Activated T-helper 1 cell treated with anti-CD3 and anti-CD28 coated beads, Interleukin-2, amount 50 U/mL, for 16 hours (primary cell): Measurements from ENCODE around the gene FAM193A.

Experiments used
- DNase-seq, 2 donors: peaks; one replicate each; pipeline ENCODE4 v3.0.0-alpha.2; 2020; ENCODE audit warnings: low read depth in 1 of 2, low spot score in 1 of 2

FAM193A gene

DNA sequence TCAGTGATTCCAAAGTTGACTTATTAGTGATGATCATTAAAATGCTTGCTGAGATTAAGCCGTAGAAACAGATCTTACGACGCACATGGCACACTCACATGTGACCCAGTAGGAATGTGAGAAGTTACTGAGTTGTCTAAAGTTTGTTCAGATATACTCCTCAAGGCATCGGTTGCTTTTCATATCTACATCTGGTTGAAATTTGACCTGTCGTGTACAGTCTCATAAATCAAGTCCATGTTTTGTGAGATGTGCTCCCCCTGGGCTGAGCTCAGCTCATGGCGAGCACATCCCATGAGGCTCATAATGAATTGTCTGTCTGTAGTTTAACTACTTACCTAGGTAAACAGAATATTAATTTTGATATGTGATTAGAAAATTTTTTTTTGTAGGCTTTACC is 152.7 kb downstream of the FAM193A start:
- DNase-seq: no peak

DNA sequence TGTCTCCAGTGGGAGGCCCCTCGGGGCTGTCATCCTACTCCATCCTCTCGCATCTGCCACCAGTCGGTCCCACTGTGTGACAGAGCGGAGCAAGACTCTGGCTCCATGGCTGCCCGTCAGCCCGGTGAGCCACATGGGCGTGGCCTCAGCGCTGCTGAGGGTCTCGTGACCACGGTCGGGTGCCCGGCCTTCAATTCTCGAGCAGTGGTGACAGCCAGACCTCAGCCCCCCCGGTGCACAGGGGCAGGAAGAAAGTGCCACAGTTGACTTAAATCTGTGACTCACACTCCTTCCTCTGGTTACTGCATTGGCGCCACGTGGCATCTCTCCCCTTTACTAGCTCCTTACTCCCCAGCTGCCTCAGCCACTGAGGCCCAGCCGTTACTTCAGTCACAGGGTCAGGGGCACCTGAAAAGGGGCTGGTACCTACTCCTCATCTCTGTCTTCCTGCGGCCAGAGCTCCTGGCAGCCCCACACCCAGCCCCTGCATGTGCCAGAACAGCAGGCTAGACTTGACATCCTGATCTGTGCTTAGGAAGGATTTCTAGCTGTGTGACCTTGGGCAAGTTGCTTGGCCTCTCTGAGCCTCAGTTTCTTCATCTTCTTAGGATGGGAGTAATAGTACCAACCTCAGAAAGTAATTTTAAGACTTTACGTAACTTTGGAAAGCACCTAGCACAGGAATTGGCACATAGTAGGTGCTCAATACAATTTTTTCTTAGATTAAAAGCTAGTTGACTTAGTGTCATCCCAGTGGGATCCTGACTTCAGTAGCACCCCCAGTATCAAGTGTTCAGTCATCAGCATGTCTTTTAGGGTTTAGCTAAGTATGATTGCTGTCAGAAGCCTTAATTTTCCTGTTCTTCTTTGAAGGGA is 153.6 kb downstream of the FAM193A start:
- no peak for DNase-seq

DNA sequence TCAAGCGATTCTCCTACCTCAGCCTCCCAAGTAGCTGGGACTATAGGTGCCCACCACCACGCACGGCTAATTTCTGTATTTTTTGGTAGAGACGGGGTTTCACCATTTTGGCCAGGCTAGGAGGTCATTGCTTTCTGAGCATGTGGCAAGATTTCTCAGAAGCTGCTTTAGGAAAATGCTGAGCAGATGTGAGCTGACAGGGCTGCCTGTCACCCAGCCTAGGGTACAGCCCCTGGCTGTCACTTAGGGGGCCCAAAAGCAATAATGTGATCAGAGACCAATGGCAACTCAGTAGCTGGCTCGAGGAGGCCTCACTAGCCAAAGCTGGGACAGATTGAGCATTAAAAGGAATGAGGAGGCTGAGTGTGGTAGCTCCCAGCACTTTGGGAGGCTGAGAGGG is 154.9 kb downstream of the FAM193A start:
- no peak for DNase-seq

DNA sequence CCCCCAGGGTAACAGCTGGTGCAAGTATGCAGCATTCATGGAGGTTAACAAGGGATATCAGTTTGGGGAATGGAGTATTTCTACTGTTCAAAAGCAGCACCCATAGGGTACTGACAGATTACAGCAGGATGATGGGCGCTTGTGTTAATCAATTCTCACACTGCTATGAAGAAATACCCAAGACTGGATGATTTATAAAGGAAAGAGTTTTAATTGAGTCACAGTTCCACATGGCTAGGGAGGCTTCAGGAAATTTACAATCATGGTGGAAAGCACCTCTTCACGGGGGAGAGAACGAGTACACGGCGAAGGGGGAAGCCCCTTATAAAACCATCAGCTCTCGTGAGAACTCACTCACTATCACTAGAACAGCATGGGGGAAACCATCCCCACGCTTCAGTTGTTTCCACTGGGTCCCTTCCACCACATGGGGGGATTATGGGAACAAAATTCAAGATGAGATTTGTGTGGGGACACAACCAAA is 155.5 kb downstream of the FAM193A start:
- DNase-seq: peak in 1 of 2 donors; percentile 4

DNA sequence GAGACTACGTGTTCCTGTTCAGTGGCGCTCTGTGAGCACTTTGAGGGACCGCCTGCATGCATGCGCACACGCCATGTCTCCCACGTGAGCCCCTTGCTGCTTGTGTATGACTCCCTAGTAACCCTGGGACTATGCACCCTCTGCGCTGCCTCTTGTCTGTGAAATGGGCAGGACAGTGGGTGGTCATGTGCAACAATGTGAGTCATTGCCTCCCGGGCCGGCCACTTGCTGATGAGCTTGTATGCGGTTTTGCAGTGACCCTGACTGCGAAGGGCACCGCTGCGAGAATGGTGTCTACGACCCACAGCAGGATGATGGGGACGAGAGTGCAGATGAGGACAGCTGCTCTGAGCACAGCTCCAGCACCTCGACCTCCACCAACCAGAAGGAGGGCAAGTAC is 158.2 kb downstream of the FAM193A start:
- no peak for DNase-seq

DNA sequence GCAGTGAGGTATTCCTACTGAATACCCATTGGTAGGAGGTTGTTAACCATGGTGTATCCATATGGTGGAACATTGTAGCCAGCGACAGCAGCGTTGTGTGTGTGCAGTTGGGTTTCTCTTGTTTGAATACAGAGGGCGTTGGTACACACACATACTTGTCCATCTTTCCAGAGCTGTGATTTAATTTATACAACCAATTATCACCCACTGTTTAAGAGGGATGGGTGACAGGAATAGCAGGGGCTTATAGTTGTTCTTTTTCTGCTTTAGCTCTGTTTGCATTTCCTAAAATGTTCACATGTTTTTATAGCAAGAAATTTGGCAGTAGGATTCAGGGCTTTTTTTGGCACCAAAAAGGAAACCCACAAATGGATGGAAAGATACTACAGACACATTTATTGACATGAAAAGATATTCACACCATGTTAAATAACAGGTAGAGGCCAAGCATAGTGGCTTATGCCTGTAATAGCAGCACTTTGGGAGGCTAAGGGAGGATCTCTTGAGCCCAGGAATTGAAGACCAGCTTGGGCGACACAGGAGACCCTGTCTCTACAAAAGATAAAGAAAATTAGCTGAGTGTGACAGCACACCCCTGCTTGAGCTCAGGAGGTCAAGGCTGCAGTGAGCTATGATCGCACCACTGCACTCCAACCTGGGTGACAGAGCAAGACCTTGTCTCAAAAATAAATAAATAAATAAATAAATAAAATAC is 159.1 kb downstream of the FAM193A start:
- DNase-seq: no peak

DNA sequence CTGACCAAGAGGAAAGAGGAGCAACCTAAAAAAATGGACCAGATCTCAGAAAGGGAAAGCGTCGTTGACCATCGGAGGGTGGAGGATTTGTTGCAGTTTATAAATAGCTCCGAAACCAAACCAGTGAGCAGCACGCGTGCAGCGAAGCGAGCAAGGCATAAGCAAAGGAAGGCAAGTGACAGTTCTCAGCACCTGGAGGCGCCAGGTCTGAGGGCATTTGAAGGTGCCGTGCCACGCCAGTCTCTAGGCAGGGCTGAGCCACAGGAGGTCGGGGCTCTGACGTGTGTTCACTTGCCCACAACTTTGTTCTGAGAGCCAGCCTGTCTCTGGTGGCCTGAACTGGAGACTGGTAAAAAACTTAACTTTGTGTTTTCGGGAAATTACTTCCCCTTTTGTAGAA is 160.0 kb downstream of the FAM193A start:
- DNase-seq: no peak

DNA sequence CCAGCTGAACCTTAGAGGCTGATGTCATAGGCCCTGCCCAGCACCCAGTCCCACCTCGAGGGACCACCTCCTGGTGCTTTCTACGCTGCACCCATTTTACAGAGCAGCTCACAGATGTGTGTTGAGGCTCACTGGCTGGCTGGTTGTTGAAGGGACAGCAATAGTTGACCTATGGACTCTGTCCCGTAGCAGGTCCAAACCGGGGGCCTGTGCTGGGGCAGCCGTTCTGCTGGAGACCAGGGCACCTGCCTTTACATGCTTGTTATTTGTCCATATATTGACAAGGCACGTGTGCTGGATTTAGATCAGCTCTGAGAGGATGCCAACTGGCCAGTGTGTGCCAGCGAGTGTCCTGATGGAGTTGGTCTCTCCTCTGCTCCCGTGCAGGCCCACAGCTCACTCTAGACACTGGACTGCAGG is 161.6 kb downstream of the FAM193A start:
- no peak for DNase-seq

DNA sequence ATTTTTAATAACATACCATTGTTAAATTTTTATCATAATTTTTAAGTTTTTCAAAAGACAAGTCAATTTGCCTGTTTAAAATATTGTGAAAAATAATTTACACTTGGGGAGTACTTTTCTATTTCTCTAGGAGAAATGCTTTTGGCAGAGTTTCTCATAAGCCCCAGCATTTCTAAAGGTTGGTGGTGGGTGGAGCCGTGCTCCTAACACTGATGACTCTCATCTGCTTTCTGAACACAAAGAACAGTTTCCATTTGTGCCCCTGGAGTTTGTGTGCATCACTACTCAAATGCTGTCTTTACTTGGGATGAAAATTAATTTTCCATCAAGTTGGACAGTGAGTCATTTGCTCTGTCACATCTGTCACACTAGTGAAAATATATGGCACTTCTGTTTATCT is 162.1 kb downstream of the FAM193A start:
- no peak for DNase-seq

DNA sequence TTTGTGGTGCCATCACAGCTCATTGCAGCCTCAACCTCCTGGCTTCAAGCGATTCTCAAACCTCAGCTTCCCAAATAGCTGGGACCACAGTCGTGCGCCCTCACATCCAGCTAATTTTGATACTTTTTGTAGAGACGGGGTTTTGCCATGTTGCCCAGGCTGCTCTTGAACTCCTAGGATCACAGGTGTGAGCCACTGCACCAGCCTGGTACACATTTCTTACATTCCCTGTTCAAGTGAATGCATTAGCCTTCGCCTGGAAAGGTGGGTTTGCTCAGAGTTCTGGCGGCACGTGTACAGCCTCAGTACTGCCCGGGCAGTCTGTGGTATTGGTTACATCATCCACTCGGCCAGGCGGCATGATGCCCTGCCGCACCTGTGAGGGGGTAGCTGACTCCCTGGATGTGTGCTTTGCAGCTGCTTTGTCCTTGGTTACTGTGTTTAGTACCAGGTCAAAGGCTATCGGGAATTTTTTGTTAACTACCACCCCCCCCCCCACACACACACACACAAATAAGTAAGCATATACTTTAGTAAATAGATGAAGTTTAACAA is 162.6 kb downstream of the FAM193A start:
- no peak for DNase-seq

DNA sequence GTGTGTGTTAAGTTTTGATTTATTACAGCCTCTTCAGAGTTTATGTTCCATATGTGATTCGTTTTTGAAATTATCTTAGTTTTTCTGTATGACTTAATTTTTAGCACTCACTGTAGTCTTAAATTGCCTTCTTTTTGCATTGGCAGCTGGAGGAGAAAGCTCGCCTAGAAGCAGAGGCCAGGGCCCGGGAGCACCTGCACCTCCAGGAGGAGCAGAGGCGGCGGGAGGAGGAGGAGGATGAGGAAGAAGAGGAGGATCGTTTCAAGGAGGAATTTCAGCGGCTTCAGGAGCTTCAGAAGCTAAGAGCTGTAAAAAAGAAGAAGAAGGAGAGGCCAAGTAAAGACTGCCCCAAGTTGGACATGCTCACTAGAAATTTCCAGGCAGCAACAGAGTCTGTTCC is 163.1 kb downstream of the FAM193A start:
- DNase-seq: no peak

DNA sequence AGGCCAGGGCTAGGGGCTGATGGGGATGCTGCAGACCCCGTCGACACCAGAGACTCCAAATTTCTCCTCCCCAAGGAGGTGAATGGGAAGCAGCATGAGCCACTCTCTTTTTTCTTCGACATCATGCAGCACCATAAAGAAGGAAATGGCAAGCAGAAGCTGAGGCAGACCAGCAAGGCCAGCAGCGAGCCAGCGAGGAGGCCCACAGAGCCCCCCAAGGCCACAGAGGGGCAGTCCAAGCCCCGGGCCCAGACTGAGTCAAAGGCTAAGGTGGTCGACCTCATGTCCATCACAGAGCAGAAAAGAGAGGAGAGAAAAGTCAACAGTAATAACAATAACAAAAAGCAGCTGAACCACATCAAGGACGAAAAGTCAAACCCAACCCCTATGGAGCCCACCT is 163.6 kb downstream of the FAM193A start:
- no peak for DNase-seq

DNA sequence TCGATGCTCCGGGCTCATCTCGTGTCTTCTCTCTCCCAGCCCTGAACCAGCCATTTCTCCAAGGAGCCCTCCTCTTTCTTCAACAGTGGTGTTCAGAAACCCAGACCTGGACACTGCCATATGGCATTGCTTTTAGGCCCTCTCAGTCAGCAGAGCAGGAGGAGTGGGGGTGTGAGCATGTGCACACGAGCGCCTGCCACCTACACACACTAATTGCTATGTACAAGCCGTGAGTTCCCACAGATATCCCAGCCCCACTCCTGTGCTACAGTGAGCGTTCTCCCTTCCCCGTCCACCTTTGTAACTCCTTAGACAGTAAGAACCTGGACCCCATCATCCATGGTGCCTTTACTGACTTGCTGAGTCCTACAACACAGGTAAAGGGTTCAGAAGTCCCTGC is 165.9 kb downstream of the FAM193A start:
- no peak for DNase-seq

DNA sequence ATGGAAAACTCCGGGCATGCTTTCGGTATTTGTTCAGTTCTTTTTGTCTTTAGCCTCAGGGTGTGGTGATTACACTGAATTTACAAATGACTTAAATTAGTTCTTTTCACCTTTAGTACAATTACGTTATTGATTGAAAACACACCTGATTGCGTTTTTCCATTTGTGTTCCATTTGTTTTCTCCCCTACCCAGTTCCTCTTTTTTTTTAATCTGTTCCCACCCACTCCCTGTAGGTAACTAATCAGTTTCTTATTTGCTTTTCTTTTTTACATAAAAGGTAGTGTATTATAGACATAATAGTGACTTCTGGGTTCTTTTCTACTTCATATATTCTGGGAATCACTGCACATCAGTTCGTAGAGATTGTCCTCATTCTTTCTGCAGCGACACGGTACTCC is 166.3 kb downstream of the FAM193A start:
- DNase-seq: no peak

DNA sequence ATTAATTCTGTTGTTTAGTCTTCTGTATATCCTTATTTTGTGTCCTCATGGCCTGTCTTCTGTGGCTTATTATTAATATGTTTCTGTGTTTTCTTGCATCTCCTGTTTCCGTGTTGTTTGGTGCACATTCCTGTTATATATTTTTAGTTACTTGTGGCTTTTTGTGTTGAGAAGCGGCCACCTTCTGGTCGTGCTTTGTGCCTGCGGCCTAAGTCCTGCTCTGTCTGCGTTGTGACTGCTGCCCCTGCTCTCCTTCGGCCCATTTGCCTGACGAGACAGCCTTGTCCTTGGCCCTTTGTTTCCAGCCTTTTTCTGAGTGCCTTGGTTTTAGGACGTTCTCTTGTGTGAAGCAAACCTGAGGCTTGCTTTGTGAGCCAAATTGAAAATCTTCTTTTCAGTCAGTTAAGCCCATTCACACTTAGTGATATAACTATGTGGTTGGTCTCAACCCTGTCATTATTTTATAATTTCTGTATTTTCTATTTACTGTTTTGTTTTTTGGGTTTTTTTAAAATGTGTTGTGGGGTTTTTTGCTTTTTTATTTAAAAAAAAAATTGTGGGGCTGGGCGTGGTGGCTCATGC is 175.9 kb downstream of the FAM193A start:
- DNase-seq: no peak

DNA sequence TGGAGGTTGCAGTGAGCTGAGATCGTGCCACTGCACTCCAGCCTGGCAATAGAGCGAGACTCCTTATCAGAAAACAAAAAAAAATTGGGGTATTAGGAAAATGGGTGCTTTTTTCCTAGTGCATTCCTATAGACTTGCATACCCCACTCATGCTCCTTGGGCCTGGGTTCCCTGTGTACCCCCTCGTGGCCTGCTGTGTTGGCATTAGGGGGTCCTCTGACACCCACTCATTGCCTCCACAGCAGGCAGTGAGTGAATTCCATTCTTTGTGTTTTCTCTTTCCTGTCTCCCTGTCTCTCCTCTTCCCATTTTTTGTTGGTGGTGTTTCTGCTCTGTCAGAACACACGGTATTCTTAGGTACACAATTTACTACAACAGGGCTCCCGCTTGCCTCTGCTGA is 176.9 kb downstream of the FAM193A start:
- no peak for DNase-seq

DNA sequence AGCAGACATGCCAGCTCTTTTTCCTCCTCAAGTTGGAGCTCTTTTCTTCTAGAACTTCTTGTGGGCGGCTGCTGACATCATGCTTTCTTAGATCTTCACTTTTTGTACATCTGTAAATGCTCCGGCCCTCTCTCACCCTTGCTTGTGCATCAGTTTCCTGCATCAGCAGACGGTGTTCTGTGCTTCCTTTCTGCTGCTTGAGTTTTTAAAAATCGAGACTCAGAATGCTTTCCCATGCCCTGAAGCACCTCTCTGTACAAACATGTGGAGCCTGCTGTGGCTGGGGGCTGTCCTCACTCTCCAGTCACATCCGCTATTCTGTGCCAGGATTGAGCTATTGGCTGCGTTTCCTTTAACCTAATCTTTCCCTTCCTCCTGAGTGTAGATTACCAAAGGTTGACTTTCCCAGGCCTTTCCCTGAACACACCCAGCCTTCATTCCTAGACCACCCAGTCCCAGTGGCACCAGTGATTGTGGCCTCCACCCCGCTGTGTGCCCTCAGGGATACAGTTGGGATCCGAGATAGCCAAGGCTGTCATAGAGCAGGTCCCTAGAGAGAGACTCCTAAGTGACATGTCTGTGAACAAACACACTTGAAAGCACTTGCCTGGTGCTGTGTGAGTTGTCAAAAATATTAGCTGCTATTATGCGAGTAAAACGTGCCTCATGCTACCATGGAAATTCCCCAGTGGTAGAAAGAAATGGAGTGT is 177.8 kb downstream of the FAM193A start:
- peak in 1 of 2 donors; percentile 8 for DNase-seq

DNA sequence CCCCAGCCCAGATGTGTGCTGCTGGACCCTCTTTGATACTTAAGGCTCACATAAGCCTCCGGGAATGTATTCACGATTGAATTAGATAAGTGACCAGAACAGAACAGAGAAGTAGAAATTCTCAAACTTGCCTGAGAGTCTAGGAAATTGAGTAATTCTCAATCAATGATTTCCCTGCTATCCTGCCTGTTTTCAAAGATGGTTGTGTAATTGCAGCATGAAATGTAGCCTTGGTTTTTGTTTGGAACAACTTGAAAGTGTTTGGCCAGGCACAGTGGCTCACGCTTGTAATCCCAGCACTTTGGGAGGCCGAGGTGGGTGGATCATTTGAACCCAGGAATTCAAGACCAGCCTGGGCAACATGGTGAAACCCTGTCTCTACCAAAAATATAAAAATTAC is 178.5 kb downstream of the FAM193A start:
- DNase-seq: no peak

DNA sequence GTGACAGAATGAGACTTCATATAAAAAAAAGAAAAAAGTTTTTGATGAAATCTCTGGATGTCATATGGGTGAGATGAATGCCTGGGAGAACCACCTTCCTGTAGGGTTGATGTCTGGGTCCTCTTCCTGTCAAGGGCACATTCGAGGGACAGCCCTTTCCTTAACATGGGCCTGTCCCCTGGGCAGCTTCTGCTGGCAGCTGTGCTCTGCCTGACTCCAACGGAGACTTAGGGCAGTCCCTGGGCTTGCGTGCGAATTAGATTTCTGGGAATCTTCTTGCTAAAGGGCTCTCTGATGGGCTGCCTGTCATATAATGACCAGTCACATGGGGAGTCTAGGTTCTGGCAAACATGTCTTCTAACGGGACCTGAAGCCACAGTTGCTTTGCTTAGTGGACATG is 179.0 kb downstream of the FAM193A start:
- no peak for DNase-seq

DNA sequence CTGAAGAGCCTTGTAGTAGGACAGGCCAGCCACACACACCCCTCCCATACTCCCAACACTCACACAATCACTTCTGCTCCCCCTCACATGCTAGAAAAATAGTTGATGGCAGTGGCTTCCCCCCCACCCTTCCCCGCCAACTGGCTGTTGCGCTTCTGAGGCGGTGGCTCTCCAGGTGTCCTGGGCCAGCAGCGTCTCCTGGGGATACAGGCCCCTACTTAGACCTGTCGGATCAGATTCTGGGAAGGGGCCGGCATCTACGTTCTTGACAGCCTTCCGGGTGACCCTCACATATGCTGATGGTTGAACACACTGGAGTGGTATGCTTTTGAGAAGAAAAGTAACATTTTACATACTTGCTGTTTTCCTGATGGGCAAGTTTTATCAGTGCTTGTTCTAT is 179.8 kb downstream of the FAM193A start:
- no peak for DNase-seq

DNA sequence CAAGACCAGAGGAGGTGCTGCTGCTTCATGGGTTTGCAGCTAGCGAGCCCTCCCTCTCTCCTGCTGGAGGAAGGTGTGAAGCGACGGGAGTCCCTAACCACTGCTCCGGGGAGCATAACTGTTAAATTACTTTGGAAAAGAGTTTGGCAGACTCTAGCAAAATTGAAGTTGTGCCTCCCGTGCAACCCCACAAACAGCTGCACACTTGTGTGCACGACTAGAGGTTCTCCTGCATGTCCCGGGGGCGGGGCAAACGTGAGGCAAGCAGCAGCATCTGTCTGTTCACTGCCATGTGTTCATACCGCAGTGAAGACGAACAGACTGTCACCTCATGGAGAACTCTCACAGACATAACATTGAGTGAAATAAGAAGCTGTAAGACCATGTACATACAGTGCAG is 185.1 kb downstream of the FAM193A start:
- no peak for DNase-seq
